Measurements from ENCODE around the gene NOTCH2.

NOTCH2 gene

DNA sequence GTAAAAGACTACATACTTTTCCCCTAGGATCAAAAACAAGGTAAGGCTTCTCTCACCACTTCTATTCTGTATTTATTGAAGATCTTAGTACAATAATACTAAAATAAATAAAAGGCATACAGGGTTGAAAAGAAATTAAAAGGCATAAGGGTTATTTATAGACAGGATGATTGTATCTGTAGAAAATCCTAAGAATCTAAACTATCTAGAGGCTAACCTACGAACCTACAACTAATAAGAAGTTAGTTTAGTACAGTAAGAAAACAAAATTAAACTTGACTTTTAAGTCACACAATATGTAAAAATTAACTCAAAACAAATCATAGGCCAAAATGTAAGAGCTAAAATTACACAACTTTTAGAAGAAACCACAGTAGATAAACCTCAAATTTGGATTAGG is 122.7 kb downstream of the NOTCH2 start:
- H3K18ac ChIP-seq (ENCODE audit: low read length) = no peak overlapping the region
- no peaks in the 10 kb centered on the region for H3K4me1 ChIP-seq (ENCODE audit: control insufficient read depth in 2 of 2, insufficient read depth in 1 of 2, low read depth in 1 of 2, low read length in 2 of 2)
- H2BK15ac ChIP-seq (ENCODE audit: low read length) = no peak overlapping the region
- no peak overlapping the region for H3K4me3 ChIP-seq (ENCODE audit: low read length in 2 of 2)
- no peak overlapping the region for H2BK5ac ChIP-seq (ENCODE audit: low read length)
- H2AFZ ChIP-seq (ENCODE audit: low read length) = no peak overlapping the region
- no peak overlapping the region for H2AK5ac ChIP-seq (ENCODE audit: low read depth, low read length)
- no peaks in the 10 kb centered on the region for H3K27me3 ChIP-seq (ENCODE audit: control insufficient read depth in 3 of 3, insufficient read depth in 3 of 3, low read depth in 1 of 3, low read length in 3 of 3)
- H3K14ac ChIP-seq (ENCODE audit: low read length) = no peak overlapping the region
- H4K91ac ChIP-seq (ENCODE audit: low read depth, low read length, poor library complexity) = no peak overlapping the region
- no peak overlapping the region for H2BK12ac ChIP-seq (ENCODE audit: low read length)
- H3K27ac ChIP-seq (replicated peaks; ENCODE audit: low read length) = no peak overlapping the region
- H3K9me3 ChIP-seq (replicated peaks in 1 of 2; ENCODE audit: control insufficient read depth in 2 of 2, insufficient read depth in 1 of 2, low read depth in 1 of 2, low read length in 2 of 2) = no peaks in the 10 kb centered on the region
- DNase-seq (ENCODE audit: low spot score) = no peak
- no peak overlapping the region for H4K8ac ChIP-seq (ENCODE audit: low read depth, low read length)
- H3K9ac ChIP-seq (ENCODE audit: low read depth, low read length, poor library complexity) = no peak overlapping the region
- no peak overlapping the region for H3K4ac ChIP-seq (ENCODE audit: low read length)
- H3K36me3 ChIP-seq (replicated peaks in 1 of 2; ENCODE audit: control insufficient read depth in 2 of 2, insufficient read depth in 2 of 2, low read length in 2 of 2) = peaks cover 16 to 35% of the 10 kb centered on the region in 2 donors
- no peaks in the 10 kb centered on the region for H3K79me1 ChIP-seq (ENCODE audit: low read depth, low read length)
- no CpG with 5 or more reads among the region's 1 CpG for WGBS, 2 donors (ENCODE audit: extremely low coverage in 2 of 2, insufficient read length in 2 of 2, insufficient replicate concordance in 1 of 2)
- H2BK120ac ChIP-seq (ENCODE audit: low read depth, low read length) = no peak overlapping the region
- no peak overlapping the region for H3K4me2 ChIP-seq (ENCODE audit: insufficient read depth, low read length, poor library complexity, severe bottlenecking)
- H3K23ac ChIP-seq (ENCODE audit: low read depth, low read length, poor library complexity) = no peak overlapping the region

DNA sequence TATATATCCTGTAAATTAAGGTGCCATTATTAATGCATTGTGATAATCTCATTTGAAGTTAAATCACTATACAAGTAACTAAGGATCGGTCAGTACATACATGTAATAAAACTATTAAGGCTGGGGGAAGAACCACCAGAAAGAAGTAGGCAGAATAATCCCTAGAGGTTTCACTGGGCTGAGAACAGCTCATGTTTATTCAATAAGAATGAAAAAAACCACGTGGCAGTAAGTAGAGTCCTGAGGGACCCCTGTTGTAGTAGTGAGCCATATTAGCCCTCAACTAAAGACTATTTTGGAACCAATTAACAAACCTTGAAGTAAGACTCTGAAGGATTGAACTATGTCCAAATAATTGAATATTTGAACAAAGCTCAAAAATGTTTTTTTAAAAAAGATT is 126.2 kb downstream of the NOTCH2 start:
- H3K23ac ChIP-seq (ENCODE audit: low read depth, low read length, poor library complexity) = no peak overlapping the region
- H4K91ac ChIP-seq (ENCODE audit: low read depth, low read length, poor library complexity) = no peak overlapping the region
- no peak overlapping the region for H2BK120ac ChIP-seq (ENCODE audit: low read depth, low read length)
- no peak overlapping the region for H3K14ac ChIP-seq (ENCODE audit: low read length)
- H3K18ac ChIP-seq (ENCODE audit: low read length) = no peak overlapping the region
- no peak overlapping the region for H3K4me3 ChIP-seq (ENCODE audit: low read length in 2 of 2)
- H3K27me3 ChIP-seq (ENCODE audit: control insufficient read depth in 3 of 3, insufficient read depth in 3 of 3, low read depth in 1 of 3, low read length in 3 of 3) = no peaks in the 10 kb centered on the region
- H4K8ac ChIP-seq (ENCODE audit: low read depth, low read length) = no peak overlapping the region
- no CpG with 5 or more reads among the region's 2 CpGs for WGBS, 2 donors (ENCODE audit: extremely low coverage in 2 of 2, insufficient read length in 2 of 2, insufficient replicate concordance in 1 of 2)
- DNase-seq (ENCODE audit: low spot score) = no peak
- no peaks in the 10 kb centered on the region for H3K79me1 ChIP-seq (ENCODE audit: low read depth, low read length)
- no peak overlapping the region for H2AK5ac ChIP-seq (ENCODE audit: low read depth, low read length)
- no peak overlapping the region for H3K9ac ChIP-seq (ENCODE audit: low read depth, low read length, poor library complexity)
- H3K36me3 ChIP-seq (replicated peaks in 1 of 2; ENCODE audit: control insufficient read depth in 2 of 2, insufficient read depth in 2 of 2, low read length in 2 of 2) = peaks cover 8 to 34% of the 10 kb centered on the region in 2 donors
- H2BK12ac ChIP-seq (ENCODE audit: low read length) = no peak overlapping the region
- H2BK15ac ChIP-seq (ENCODE audit: low read length) = no peak overlapping the region
- H3K9me3 ChIP-seq (replicated peaks in 1 of 2; ENCODE audit: control insufficient read depth in 2 of 2, insufficient read depth in 1 of 2, low read depth in 1 of 2, low read length in 2 of 2) = no peaks in the 10 kb centered on the region
- no peak overlapping the region for H2AFZ ChIP-seq (ENCODE audit: low read length)
- no peak overlapping the region for H3K4me2 ChIP-seq (ENCODE audit: insufficient read depth, low read length, poor library complexity, severe bottlenecking)
- no peaks in the 10 kb centered on the region for H3K4me1 ChIP-seq (ENCODE audit: control insufficient read depth in 2 of 2, insufficient read depth in 1 of 2, low read depth in 1 of 2, low read length in 2 of 2)
- no peak overlapping the region for H3K4ac ChIP-seq (ENCODE audit: low read length)
- no peak overlapping the region for H2BK5ac ChIP-seq (ENCODE audit: low read length)
- no peak overlapping the region for H3K27ac ChIP-seq (replicated peaks; ENCODE audit: low read length)

DNA sequence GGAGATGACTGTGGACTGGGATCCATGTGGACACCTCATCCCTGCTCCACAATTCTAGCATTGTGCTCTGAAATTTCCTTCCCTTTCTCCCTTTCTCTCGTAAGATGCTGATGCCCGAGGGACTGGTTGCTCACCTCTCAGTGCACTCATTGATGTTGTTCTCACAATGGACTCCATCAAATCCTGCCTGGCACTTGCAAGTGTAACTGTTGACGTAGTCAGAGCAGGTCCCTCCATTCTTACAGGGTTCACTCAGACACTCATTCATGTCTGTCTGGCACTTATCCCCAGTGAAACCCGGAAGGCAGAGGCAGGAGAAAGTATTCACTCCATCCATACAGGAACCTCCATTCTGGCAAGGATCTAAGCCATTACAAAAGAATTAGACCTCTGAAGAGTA is 128.1 kb downstream of the NOTCH2 start:
- H3K18ac ChIP-seq (ENCODE audit: low read length) = no peak overlapping the region
- H3K27ac ChIP-seq (replicated peaks; ENCODE audit: low read length) = no peak overlapping the region
- no peaks in the 10 kb centered on the region for H3K4me1 ChIP-seq (ENCODE audit: control insufficient read depth in 2 of 2, insufficient read depth in 1 of 2, low read depth in 1 of 2, low read length in 2 of 2)
- H3K27me3 ChIP-seq (ENCODE audit: control insufficient read depth in 3 of 3, insufficient read depth in 3 of 3, low read depth in 1 of 3, low read length in 3 of 3) = no peaks in the 10 kb centered on the region
- no peaks in the 10 kb centered on the region for H3K9me3 ChIP-seq (replicated peaks in 1 of 2; ENCODE audit: control insufficient read depth in 2 of 2, insufficient read depth in 1 of 2, low read depth in 1 of 2, low read length in 2 of 2)
- DNase-seq (ENCODE audit: low spot score) = no peak
- H3K4me2 ChIP-seq (ENCODE audit: insufficient read depth, low read length, poor library complexity, severe bottlenecking) = no peak overlapping the region
- H2BK15ac ChIP-seq (ENCODE audit: low read length) = no peak overlapping the region
- no peak overlapping the region for H2BK5ac ChIP-seq (ENCODE audit: low read length)
- H4K8ac ChIP-seq (ENCODE audit: low read depth, low read length) = no peak overlapping the region
- no peak overlapping the region for H2BK12ac ChIP-seq (ENCODE audit: low read length)
- peaks cover 11 to 47% of the 10 kb centered on the region in 2 donors for H3K36me3 ChIP-seq (replicated peaks in 1 of 2; ENCODE audit: control insufficient read depth in 2 of 2, insufficient read depth in 2 of 2, low read length in 2 of 2)
- H3K23ac ChIP-seq (ENCODE audit: low read depth, low read length, poor library complexity) = no peak overlapping the region
- H2AFZ ChIP-seq (ENCODE audit: low read length) = no peak overlapping the region
- H3K79me1 ChIP-seq (ENCODE audit: low read depth, low read length) = no peaks in the 10 kb centered on the region
- no peak overlapping the region for H4K91ac ChIP-seq (ENCODE audit: low read depth, low read length, poor library complexity)
- no peak overlapping the region for H3K14ac ChIP-seq (ENCODE audit: low read length)
- H2BK120ac ChIP-seq (ENCODE audit: low read depth, low read length) = no peak overlapping the region
- no peak overlapping the region for H2AK5ac ChIP-seq (ENCODE audit: low read depth, low read length)
- no peak overlapping the region for H3K4me3 ChIP-seq (ENCODE audit: low read length in 2 of 2)
- no CpG with 5 or more reads among the region's 4 CpGs for WGBS, 2 donors (ENCODE audit: extremely low coverage in 2 of 2, insufficient read length in 2 of 2, insufficient replicate concordance in 1 of 2)
- no peak overlapping the region for H3K9ac ChIP-seq (ENCODE audit: low read depth, low read length, poor library complexity)
- no peak overlapping the region for H3K4ac ChIP-seq (ENCODE audit: low read length)

DNA sequence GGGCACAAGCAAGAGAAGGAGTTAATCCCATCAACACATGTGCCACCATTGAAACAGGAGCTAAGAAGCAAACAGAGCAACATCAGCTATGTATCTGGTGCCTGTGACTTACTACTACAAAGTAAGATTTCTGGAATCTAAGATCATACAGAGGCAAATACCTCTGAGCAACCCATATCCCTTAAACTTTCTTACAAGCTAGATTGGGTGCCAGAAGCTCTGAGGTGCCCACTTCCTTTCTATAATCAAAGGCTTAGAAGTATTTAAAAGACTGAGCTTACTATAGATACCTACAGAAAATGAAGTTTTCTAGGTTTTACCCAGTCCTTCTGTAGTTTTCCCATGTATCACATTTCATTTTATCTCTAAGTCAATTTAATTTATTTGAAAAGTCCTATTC is 128.8 kb downstream of the NOTCH2 start:
- H2BK120ac ChIP-seq (ENCODE audit: low read depth, low read length) = no peak overlapping the region
- no peaks in the 10 kb centered on the region for H3K9me3 ChIP-seq (replicated peaks in 1 of 2; ENCODE audit: control insufficient read depth in 2 of 2, insufficient read depth in 1 of 2, low read depth in 1 of 2, low read length in 2 of 2)
- no peak overlapping the region for H3K9ac ChIP-seq (ENCODE audit: low read depth, low read length, poor library complexity)
- H4K91ac ChIP-seq (ENCODE audit: low read depth, low read length, poor library complexity) = no peak overlapping the region
- peaks cover 16 to 54% of the 10 kb centered on the region in 2 donors for H3K36me3 ChIP-seq (replicated peaks in 1 of 2; ENCODE audit: control insufficient read depth in 2 of 2, insufficient read depth in 2 of 2, low read length in 2 of 2)
- no peak overlapping the region for H2BK15ac ChIP-seq (ENCODE audit: low read length)
- H4K8ac ChIP-seq (ENCODE audit: low read depth, low read length) = no peak overlapping the region
- H3K4me1 ChIP-seq (ENCODE audit: control insufficient read depth in 2 of 2, insufficient read depth in 1 of 2, low read depth in 1 of 2, low read length in 2 of 2) = no peaks in the 10 kb centered on the region
- no peak overlapping the region for H2AFZ ChIP-seq (ENCODE audit: low read length)
- no peak overlapping the region for H2BK5ac ChIP-seq (ENCODE audit: low read length)
- H2BK12ac ChIP-seq (ENCODE audit: low read length) = no peak overlapping the region
- H3K4me2 ChIP-seq (ENCODE audit: insufficient read depth, low read length, poor library complexity, severe bottlenecking) = no peak overlapping the region
- no peak overlapping the region for H3K27ac ChIP-seq (replicated peaks; ENCODE audit: low read length)
- no peak overlapping the region for H2AK5ac ChIP-seq (ENCODE audit: low read depth, low read length)
- H3K18ac ChIP-seq (ENCODE audit: low read length) = no peak overlapping the region
- H3K79me1 ChIP-seq (ENCODE audit: low read depth, low read length) = no peaks in the 10 kb centered on the region
- no peak overlapping the region for H3K14ac ChIP-seq (ENCODE audit: low read length)
- DNase-seq (ENCODE audit: low spot score) = no peak
- H3K23ac ChIP-seq (ENCODE audit: low read depth, low read length, poor library complexity) = no peak overlapping the region
- H3K27me3 ChIP-seq (ENCODE audit: control insufficient read depth in 3 of 3, insufficient read depth in 3 of 3, low read depth in 1 of 3, low read length in 3 of 3) = no peaks in the 10 kb centered on the region
- no peak overlapping the region for H3K4me3 ChIP-seq (ENCODE audit: low read length in 2 of 2)
- H3K4ac ChIP-seq (ENCODE audit: low read length) = no peak overlapping the region
